ENCODE measurements around the gene SAMD9.

DNA sequence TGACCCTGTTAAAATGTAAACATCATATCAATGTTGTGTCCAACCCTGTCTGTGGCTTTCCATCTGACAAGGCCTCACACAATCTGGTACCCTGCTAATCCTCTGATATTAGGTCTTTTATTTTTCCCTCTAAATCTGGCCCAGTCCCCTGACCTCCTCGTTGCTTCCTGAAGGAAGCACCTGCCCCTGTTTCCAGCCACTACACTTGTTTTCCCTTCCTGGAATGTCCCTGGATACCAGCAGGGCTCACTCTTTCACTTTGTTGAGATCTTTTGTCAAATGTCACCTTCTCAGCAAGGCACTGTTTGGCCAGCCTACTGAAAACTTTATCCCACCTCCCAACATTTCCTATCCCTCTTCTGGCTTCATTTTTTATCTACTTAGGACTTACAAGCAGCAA is 28.3 kb upstream of the SAMD9 start:
- TF ChIP-seq CTCF (conservative IDR thresholded peaks at IDR 0.05; ENCODE audit: low read length) (no peak), EZH2phosphoT487 (IDR thresholded peaks at IDR 0.05; ENCODE audit: borderline replicate concordance, low read depth, low read length) (no peak)
